T-helper 1 cell treated with Interleukin-12 subunit alpha and Interleukin-12 subunit beta and Interleukin-4 antibody, amounts not matched to agents 30 μg/mL and 1 μg/mL, for 36 hours (primary cell): ENCODE measurements around the gene SH3GL3.

Source experiments
- H3K27ac Mint-ChIP-seq: one replicate; pipeline ENCODE4 v1.8.0; 2021; ENCODE audit warnings: mild to moderate bottlenecking, mixed read lengths
- H3K27me3 Mint-ChIP-seq: one replicate; pipeline ENCODE4 v1.8.0; 2021; ENCODE audit warnings: low read depth, mixed read lengths
- H3K36me3 Mint-ChIP-seq: one replicate; pipeline ENCODE4 v1.8.0; 2021; ENCODE audit warnings: low read depth, mixed read lengths
- H3K4me1 Mint-ChIP-seq: one replicate; pipeline ENCODE4 v1.8.0; 2021; ENCODE audit warnings: low read depth, mixed read lengths
- H3K4me3 Mint-ChIP-seq: one replicate; pipeline ENCODE4 v1.8.0; 2021; ENCODE audit warnings: mild to moderate bottlenecking, moderate library complexity, mixed read lengths
- H3K9me3 Mint-ChIP-seq: one replicate; pipeline ENCODE4 v1.8.0; 2021; ENCODE audit warnings: mixed read lengths

SH3GL3 gene

GRCh38 chr15:83582381-83582780, 135.2 kb downstream of the SH3GL3 start:
- Mint-ChIP-seq H3K36me3 (no peaks in the 10 kb centered on the region), H3K4me3 (no peak overlapping the region), H3K27ac (no peak overlapping the region), H3K27me3 (no peaks in the 10 kb centered on the region), H3K9me3 (no peaks in the 10 kb centered on the region), H3K4me1 (no peaks in the 10 kb centered on the region)

GRCh38 chr15:83585601-83586335, 138.6 kb downstream of the SH3GL3 start:
- no peaks in the 10 kb centered on the region for H3K9me3 Mint-ChIP-seq
- no peaks in the 10 kb centered on the region for H3K27me3 Mint-ChIP-seq
- H3K36me3 Mint-ChIP-seq: no peaks in the 10 kb centered on the region
- no peak overlapping the region for H3K4me3 Mint-ChIP-seq
- H3K4me1 Mint-ChIP-seq: no peaks in the 10 kb centered on the region
- no peak overlapping the region for H3K27ac Mint-ChIP-seq

GRCh38 chr15:83587091-83587490, 139.9 kb downstream of the SH3GL3 start:
- Mint-ChIP-seq H3K4me3 (no peak overlapping the region), H3K36me3 (no peaks in the 10 kb centered on the region), H3K9me3 (no peaks in the 10 kb centered on the region), H3K4me1 (no peaks in the 10 kb centered on the region), H3K27ac (no peak overlapping the region), H3K27me3 (no peaks in the 10 kb centered on the region)

- Mint-ChIP-seq H3K36me3 (no peaks in the 10 kb centered on the region), H3K4me3 (no peak overlapping the region), H3K27ac (no peak overlapping the region), H3K9me3 (no peaks in the 10 kb centered on the region), H3K4me1 (no peaks in the 10 kb centered on the region), H3K27me3 (no peaks in the 10 kb centered on the region)
These were observed 141.3 kb downstream of the SH3GL3 start for GRCh38 chr15:83588441-83588840.

GRCh38 chr15:83592370-83593040, 145.4 kb downstream of the SH3GL3 start:
- no peaks in the 10 kb centered on the region for H3K27me3 Mint-ChIP-seq
- no peaks in the 10 kb centered on the region for H3K4me1 Mint-ChIP-seq

GRCh38 chr15:83595191-83595590, 148.1 kb downstream of the SH3GL3 start:
- Mint-ChIP-seq H3K9me3 (peaks cover 6% of the 10 kb centered on the region), H3K27ac (no peak overlapping the region), H3K4me3 (no peak overlapping the region), H3K27me3 (no peaks in the 10 kb centered on the region), H3K36me3 (no peaks in the 10 kb centered on the region), H3K4me1 (no peaks in the 10 kb centered on the region)

More at GRCh38 chr15:83592370-83593040, 145.4 kb downstream of the SH3GL3 start:
- Mint-ChIP-seq H3K36me3 (no peaks in the 10 kb centered on the region), H3K9me3 (no peaks in the 10 kb centered on the region), H3K27ac (no peak overlapping the region), H3K4me3 (no peak overlapping the region)

- no peaks in the 10 kb centered on the region for H3K4me1 Mint-ChIP-seq
- no peak overlapping the region for H3K27ac Mint-ChIP-seq
- no peak overlapping the region for H3K4me3 Mint-ChIP-seq
- no peaks in the 10 kb centered on the region for H3K27me3 Mint-ChIP-seq
- H3K9me3 Mint-ChIP-seq: peaks cover 11% of the 10 kb centered on the region
- no peaks in the 10 kb centered on the region for H3K36me3 Mint-ChIP-seq
These were observed 150.9 kb downstream of the SH3GL3 start for GRCh38 chr15:83598031-83598430.

- Mint-ChIP-seq H3K36me3 (no peaks in the 10 kb centered on the region), H3K4me1 (no peaks in the 10 kb centered on the region), H3K27ac (no peak overlapping the region), H3K4me3 (no peak overlapping the region), H3K27me3 (peaks cover 4% of the 10 kb centered on the region), H3K9me3 (peaks cover 11% of the 10 kb centered on the region)
These were observed 154.9 kb downstream of the SH3GL3 start for GRCh38 chr15:83602021-83602420.

GRCh38 chr15:83604549-83604948, 157.4 kb downstream of the SH3GL3 start:
- Mint-ChIP-seq H3K36me3 (no peaks in the 10 kb centered on the region), H3K27me3 (peaks cover 4% of the 10 kb centered on the region), H3K9me3 (peaks cover 11% of the 10 kb centered on the region), H3K27ac (no peak overlapping the region), H3K4me3 (no peak overlapping the region), H3K4me1 (no peaks in the 10 kb centered on the region)

GRCh38 chr15:83605111-83605945, 158.2 kb downstream of the SH3GL3 start:
- H3K4me3 Mint-ChIP-seq: no peak overlapping the region
- H3K36me3 Mint-ChIP-seq: no peaks in the 10 kb centered on the region
- H3K27ac Mint-ChIP-seq: no peak overlapping the region
- no peaks in the 10 kb centered on the region for H3K4me1 Mint-ChIP-seq
- H3K9me3 Mint-ChIP-seq: peaks cover 4% of the 10 kb centered on the region
- peaks cover 4% of the 10 kb centered on the region for H3K27me3 Mint-ChIP-seq

GRCh38 chr15:83610132-83610531, 163.0 kb downstream of the SH3GL3 start:
- no peak overlapping the region for H3K27ac Mint-ChIP-seq
- H3K27me3 Mint-ChIP-seq: peaks cover 4% of the 10 kb centered on the region
- H3K4me3 Mint-ChIP-seq: no peak overlapping the region
- H3K4me1 Mint-ChIP-seq: no peaks in the 10 kb centered on the region
- no peaks in the 10 kb centered on the region for H3K36me3 Mint-ChIP-seq
- H3K9me3 Mint-ChIP-seq: no peaks in the 10 kb centered on the region

- Mint-ChIP-seq H3K4me3 (no peak overlapping the region), H3K27ac (no peak overlapping the region)
These were observed 164.0 kb downstream of the SH3GL3 start for GRCh38 chr15:83610901-83611685.

GRCh38 chr15:83612226-83612625, 165.1 kb downstream of the SH3GL3 start:
- no peak overlapping the region for H3K4me3 Mint-ChIP-seq

More at GRCh38 chr15:83610901-83611685, 164.0 kb downstream of the SH3GL3 start:
- Mint-ChIP-seq H3K36me3 (no peaks in the 10 kb centered on the region), H3K27me3 (peaks cover 4% of the 10 kb centered on the region), H3K4me1 (no peaks in the 10 kb centered on the region), H3K9me3 (no peaks in the 10 kb centered on the region)

More at GRCh38 chr15:83612226-83612625, 165.1 kb downstream of the SH3GL3 start:
- no peaks in the 10 kb centered on the region for H3K36me3 Mint-ChIP-seq
- no peaks in the 10 kb centered on the region for H3K27me3 Mint-ChIP-seq
- H3K27ac Mint-ChIP-seq: no peak overlapping the region
- H3K4me1 Mint-ChIP-seq: no peaks in the 10 kb centered on the region
- H3K9me3 Mint-ChIP-seq: no peaks in the 10 kb centered on the region
